ENCODE data around the gene ARFGAP3.

GRCh38 chr22:42760806-42761565, 96.1 kb downstream of the ARFGAP3 start:
- TF ChIP-seq, protein P1, sequence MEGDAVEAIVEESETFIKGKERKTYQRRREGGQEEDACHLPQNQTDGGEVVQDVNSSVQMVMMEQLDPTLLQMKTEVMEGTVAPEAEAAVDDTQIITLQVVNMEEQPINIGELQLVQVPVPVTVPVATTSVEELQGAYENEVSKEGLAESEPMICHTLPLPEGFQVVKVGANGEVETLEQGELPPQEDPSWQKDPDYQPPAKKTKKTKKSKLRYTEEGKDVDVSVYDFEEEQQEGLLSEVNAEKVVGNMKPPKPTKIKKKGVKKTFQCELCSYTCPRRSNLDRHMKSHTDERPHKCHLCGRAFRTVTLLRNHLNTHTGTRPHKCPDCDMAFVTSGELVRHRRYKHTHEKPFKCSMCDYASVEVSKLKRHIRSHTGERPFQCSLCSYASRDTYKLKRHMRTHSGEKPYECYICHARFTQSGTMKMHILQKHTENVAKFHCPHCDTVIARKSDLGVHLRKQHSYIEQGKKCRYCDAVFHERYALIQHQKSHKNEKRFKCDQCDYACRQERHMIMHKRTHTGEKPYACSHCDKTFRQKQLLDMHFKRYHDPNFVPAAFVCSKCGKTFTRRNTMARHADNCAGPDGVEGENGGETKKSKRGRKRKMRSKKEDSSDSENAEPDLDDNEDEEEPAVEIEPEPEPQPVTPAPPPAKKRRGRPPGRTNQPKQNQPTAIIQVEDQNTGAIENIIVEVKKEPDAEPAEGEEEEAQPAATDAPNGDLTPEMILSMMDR (IDR thresholded peaks at IDR 0.05; ENCODE audit: insufficient read depth, low read depth, low read length), result no peak
- no peak for TF ChIP-seq EZH2 (IDR thresholded peaks at IDR 0.05; ENCODE audit: insufficient read depth, low read length)
